GM12878 (cell line): ENCODE data around the gene HSCB. TPM values are rescaled to one million over a fixed set of nuclear protein-coding genes. Genes with fewer than 3 reads are reported as not detected.

Source experiments
- ATAC-seq: fragments of 200-7000 bp; cut with Tn5 transposase; 3 replicates; pipeline ENCODE4 v1.9.1; 2020; ENCODE audit warnings: mild to moderate bottlenecking, moderate library complexity
- BruUV-seq: library from RNA; stranded (reverse); fragments of 400-500 nt; replicated peaks from 2 replicates; lab custom pipeline; 2021; lab: Mats Ljungman, UMichigan
- CTCF ChIA-PET: fragments of 300-600 bp; sonication (Branson Sonifier 250); formaldehyde crosslinking; extraction: SDS; loops from one replicate; lab custom pipeline; 2021; ENCODE audit warnings: inconsistent platforms; lab: Yijun Ruan, JAX
- POLR2A ChIA-PET: fragments of 350-600 bp; formaldehyde crosslinking; extraction: SDS; loops from one replicate; lab custom pipeline; 2021; ENCODE audit warnings: inconsistent platforms; lab: Charles Lee
- RAD21 ChIA-PET: fragments of 300-600 bp; sonication (Branson Sonifier 250); formaldehyde crosslinking; loops from one replicate; lab custom pipeline; 2023; ENCODE audit warnings: antibody characterized with exemption; ENCODE audit not compliant: unreplicated experiment; lab: Charles Lee
- SMC1A ChIA-PET: fragments of 300-600 bp; sonication (Branson Sonifier 250); formaldehyde crosslinking; loops from one replicate; lab custom pipeline; 2023; ENCODE audit not compliant: unreplicated experiment, uncharacterized antibody; lab: Charles Lee
- DNase-seq: peaks from one replicate; pipeline ENCODE4 v3.0.0-alpha.2; 2011; ENCODE audit warnings: low read depth, low spot score
- FAIRE-seq: peaks from 3 replicates; lab custom pipeline; 2011; peaks lifted over from hg19 to GRCh38; lab: Jason Lieb, UNC
- H2AFZ ChIP-seq: 2 replicates; pipeline ENCODE4 v1.6.0; 2011; ENCODE audit warnings: low read depth, low read length, control low read depth; ENCODE audit not compliant: control insufficient read depth
- H3K27ac ChIP-seq: 2 replicates; pipeline ENCODE4 v1.5.1; 2011; ENCODE audit warnings: control low read depth; ENCODE audit not compliant: control insufficient read depth, insufficient read depth
- H3K27me3 ChIP-seq, 2 experiments: replicated peaks in 1 of 2; 2 replicates each; pipeline versions ENCODE4 v1.6.0 to v1.6.1; 2011; ENCODE audit warnings: low read length in 1 of 2; ENCODE audit not compliant: control insufficient read depth in 2 of 2, insufficient read depth in 2 of 2
- H3K36me3 ChIP-seq, 2 experiments: 2 replicates each; pipeline ENCODE4 v1.5.1; 2011; ENCODE audit warnings: low read length in 1 of 2; ENCODE audit not compliant: control insufficient read depth in 2 of 2, insufficient read depth in 2 of 2
- H3K4me1 ChIP-seq: 2 replicates; pipeline ENCODE4 v1.6.1; 2011; ENCODE audit warnings: mild to moderate bottlenecking, low read length, moderate library complexity, mixed read lengths; ENCODE audit not compliant: control insufficient read depth, insufficient read depth
- H3K4me2 ChIP-seq: 2 replicates; pipeline ENCODE4 v1.6.0; 2011; ENCODE audit warnings: control low read depth; ENCODE audit not compliant: control insufficient read depth, insufficient read depth
- H3K4me3 ChIP-seq: fragments of 200-600 bp; sonication (generic); 2 replicates; pipeline ENCODE4 v1.5.1; 2016
- H3K79me2 ChIP-seq: 2 replicates; pipeline ENCODE4 v1.6.0; 2011; ENCODE audit warnings: low read length; ENCODE audit not compliant: control insufficient read depth, insufficient read depth
- H3K9ac ChIP-seq: 2 replicates; pipeline ENCODE4 v1.8.0; 2011; ENCODE audit warnings: low read length, control low read depth, mixed read lengths; ENCODE audit not compliant: control insufficient read depth, insufficient read depth
- H3K9me3 ChIP-seq: replicated peaks from 3 replicates; pipeline ENCODE4 v1.5.1; 2011; ENCODE audit warnings: mild to moderate bottlenecking, low read length; ENCODE audit not compliant: control insufficient read depth, insufficient read depth
- H4K20me1 ChIP-seq: 2 replicates; pipeline ENCODE4 v1.6.0; 2011; ENCODE audit not compliant: control insufficient read depth, insufficient read depth
- ATF2 ChIP-seq: IDR thresholded peaks from 2 replicates; pipeline ENCODE4 v1.6.1; 2012; ENCODE audit warnings: low read length, inconsistent platforms
- BHLHE40 ChIP-seq, 2 experiments: fragments of 450-650 bp in 1 of 2; IDR thresholded peaks; 2 replicates each; pipeline ENCODE4 v1.6.1; 2011 to 2017; ENCODE audit warnings: low read depth in 2 of 2, borderline replicate concordance in 1 of 2, improper control_type of control experiment in 1 of 2, low read length in 1 of 2, mild to moderate bottlenecking in 1 of 2
- E2F4 ChIP-seq: IDR thresholded peaks from 2 replicates; pipeline ENCODE4 v1.6.1; 2012; ENCODE audit warnings: low read depth, low read length, improper control_type of control experiment
- EGR1 ChIP-seq, 2 experiments: IDR thresholded peaks; 1 replicate in 1 of 2; 2 replicates in 1 of 2; pipeline ENCODE4 v1.6.1; 2011 to 2012; ENCODE audit warnings: low read depth in 2 of 2, low read length in 2 of 2, borderline replicate concordance in 1 of 2, mild to moderate bottlenecking in 1 of 2, moderate library complexity in 1 of 2
- NFIC ChIP-seq: IDR thresholded peaks from 2 replicates; pipeline ENCODE4 v1.6.1; 2012; ENCODE audit warnings: low read depth, mild to moderate bottlenecking, inconsistent platforms, low read length, moderate library complexity
- PBX3 ChIP-seq: IDR thresholded peaks from 2 replicates; pipeline ENCODE4 v1.6.1; 2011; ENCODE audit warnings: mild to moderate bottlenecking, low read depth, low read length, moderate library complexity; ENCODE audit not compliant: insufficient replicate concordance
- SMAD5 ChIP-seq: IDR thresholded peaks from 2 replicates; pipeline ENCODE4 v1.6.1; 2016; ENCODE audit warnings: antibody characterized with exemption, low read depth
- SREBF2 ChIP-seq: IDR thresholded peaks from 2 replicates; pipeline ENCODE4 v1.6.1; 2012; ENCODE audit warnings: mild to moderate bottlenecking, low read length
- WGBS: methylation state at CpG from one replicate; pipeline ENCODE4 v1.1.6; 2016; ENCODE audit warnings: low lambda C conversion rate; ENCODE audit not compliant: insufficient replicate concordance, insufficient coverage; ENCODE audit errors: missing lambda C conversion rate; 5-methylcytosine and 5-hydroxymethylcytosine counted together
- in situ Hi-C: fragments of 300-500 bp; cut with MboI; formaldehyde crosslinking; loops from 9 replicates; pipeline ENCODE4 v1.14.3; 2018; ENCODE audit warnings: mixed read lengths
- intact Hi-C: fragments of 100-400 bp; cut with micrococcal nuclease; formaldehyde crosslinking; loops from one replicate; pipeline ENCODE4 v1.14.2; 2022; ENCODE audit not compliant: unreplicated experiment
- polyA plus RNA-seq, 11 experiments: library from polyadenylated mRNA; depleted of rRNA in 4 of 11; unstranded in 6 of 11; stranded (reverse) in 5 of 11; fragments of >200 nt; fragmentation: Nextera tagmentation in 4 of 11; fragmentation: Illumina TruSeq in 1 of 11; extraction: Ambion mirVana in 4 of 11; extraction: Trizol in 1 of 11; gene quantifications; 1 replicate in 1 of 11; 2 replicates in 10 of 11; pipeline versions ENCODE4 v1.2.1 to v1.2.3, GENCODE V29; 2011 to 2016; ENCODE audit warnings: inconsistent platforms in 2 of 11, missing spikeins in 2 of 11, low read depth in 1 of 11
- total RNA-seq, 4 experiments: library from RNA; depleted of rRNA in 3 of 4; stranded (reverse); fragments of >200 nt in 3 of 4; fragmentation: Illumina TruSeq in 1 of 4; extraction: Trizol in 1 of 4; gene quantifications; 2 replicates each; pipeline versions ENCODE4 v1.2.1 to v1.2.3, GENCODE V29; 2013 to 2021
- TF ChIP-seq, protein P1 (sequence below): fragments of 450-650 bp; conservative IDR thresholded peaks from 2 replicates; pipeline ENCODE4 v1.6.1; 2017; ENCODE audit warnings: mild to moderate bottlenecking, moderate library complexity
- TF ChIP-seq, protein P2 (sequence below): fragments of 450-650 bp; IDR thresholded peaks from 2 replicates; pipeline ENCODE4 v1.6.1; 2017; ENCODE audit warnings: mild to moderate bottlenecking, low read depth, inconsistent platforms; ENCODE audit not compliant: poor library complexity, severe bottlenecking

HSCB gene
- total and polyA plus RNA-seq, 10 of the 15 experiments (the other 5 are each of a cell fraction or from before 2014, with no cell fraction given) = 10.6 to 28.4 (median 20.8) TPM

- intact Hi-C loops = no loop called here
- no peak overlapping the region for H3K27ac ChIP-seq
Measured at GRCh38 chr22:28728621-28729313, 13.1 kb upstream of the HSCB start.

More at GRCh38 chr22:28728621-28729313, 13.1 kb upstream of the HSCB start:
- H3K4me3 ChIP-seq = no peak overlapping the region
- POLR2A ChIA-PET = interaction anchor here (1.0 kb wide), 1 partner anchor 43 kb away, joined by 4 read pairs; no protein-coding TSS in a partner anchor
- RAD21 ChIA-PET = no interaction called here
- WGBS = 73% methylated on average over 10 of the region's 10 CpGs
- no peaks in the 10 kb centered on the region for H4K20me1 ChIP-seq
- FAIRE-seq = no peak
- no peak overlapping the region for H2AFZ ChIP-seq
- H3K79me2 ChIP-seq = no peaks in the 10 kb centered on the region
- in situ Hi-C loops = no loop called here
- TF ChIP-seq BHLHE40 (IDR thresholded peaks at IDR 0.05; ENCODE audit: borderline replicate concordance in 1 of 2, low read depth in 2 of 2, low read length in 1 of 2) = no peak
- no peak for TF ChIP-seq EGR1 (IDR thresholded peaks at IDR 0.05; ENCODE audit: borderline replicate concordance in 1 of 2, low read depth in 2 of 2, low read length in 2 of 2)
- no peak for TF ChIP-seq SMAD5
- no peak for TF ChIP-seq SREBF2
- no peak for TF ChIP-seq PBX3
- no peak for TF ChIP-seq NFIC
- TF ChIP-seq, protein P1, sequence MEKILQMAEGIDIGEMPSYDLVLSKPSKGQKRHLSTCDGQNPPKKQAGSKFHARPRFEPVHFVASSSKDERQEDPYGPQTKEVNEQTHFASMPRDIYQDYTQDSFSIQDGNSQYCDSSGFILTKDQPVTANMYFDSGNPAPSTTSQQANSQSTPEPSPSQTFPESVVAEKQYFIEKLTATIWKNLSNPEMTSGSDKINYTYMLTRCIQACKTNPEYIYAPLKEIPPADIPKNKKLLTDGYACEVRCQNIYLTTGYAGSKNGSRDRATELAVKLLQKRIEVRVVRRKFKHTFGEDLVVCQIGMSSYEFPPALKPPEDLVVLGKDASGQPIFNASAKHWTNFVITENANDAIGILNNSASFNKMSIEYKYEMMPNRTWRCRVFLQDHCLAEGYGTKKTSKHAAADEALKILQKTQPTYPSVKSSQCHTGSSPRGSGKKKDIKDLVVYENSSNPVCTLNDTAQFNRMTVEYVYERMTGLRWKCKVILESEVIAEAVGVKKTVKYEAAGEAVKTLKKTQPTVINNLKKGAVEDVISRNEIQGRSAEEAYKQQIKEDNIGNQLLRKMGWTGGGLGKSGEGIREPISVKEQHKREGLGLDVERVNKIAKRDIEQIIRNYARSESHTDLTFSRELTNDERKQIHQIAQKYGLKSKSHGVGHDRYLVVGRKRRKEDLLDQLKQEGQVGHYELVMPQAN = no peak
- TF ChIP-seq, protein P2, sequence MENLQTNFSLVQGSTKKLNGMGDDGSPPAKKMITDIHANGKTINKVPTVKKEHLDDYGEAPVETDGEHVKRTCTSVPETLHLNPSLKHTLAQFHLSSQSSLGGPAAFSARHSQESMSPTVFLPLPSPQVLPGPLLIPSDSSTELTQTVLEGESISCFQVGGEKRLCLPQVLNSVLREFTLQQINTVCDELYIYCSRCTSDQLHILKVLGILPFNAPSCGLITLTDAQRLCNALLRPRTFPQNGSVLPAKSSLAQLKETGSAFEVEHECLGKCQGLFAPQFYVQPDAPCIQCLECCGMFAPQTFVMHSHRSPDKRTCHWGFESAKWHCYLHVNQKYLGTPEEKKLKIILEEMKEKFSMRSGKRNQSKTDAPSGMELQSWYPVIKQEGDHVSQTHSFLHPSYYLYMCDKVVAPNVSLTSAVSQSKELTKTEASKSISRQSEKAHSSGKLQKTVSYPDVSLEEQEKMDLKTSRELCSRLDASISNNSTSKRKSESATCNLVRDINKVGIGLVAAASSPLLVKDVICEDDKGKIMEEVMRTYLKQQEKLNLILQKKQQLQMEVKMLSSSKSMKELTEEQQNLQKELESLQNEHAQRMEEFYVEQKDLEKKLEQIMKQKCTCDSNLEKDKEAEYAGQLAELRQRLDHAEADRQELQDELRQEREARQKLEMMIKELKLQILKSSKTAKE = no peak
- no peak for TF ChIP-seq ATF2
- TF ChIP-seq E2F4 = no peak
- ATAC-seq = no peak
- no peak for DNase-seq
- H3K4me1 ChIP-seq = no peaks in the 10 kb centered on the region
- H3K27me3 ChIP-seq = no peaks in the 10 kb centered on the region
- peaks cover 0 to 6% of the 10 kb centered on the region in 2 experiments; a peak in 3 of 4 replicates for H3K36me3 ChIP-seq
- no peak overlapping the region for H3K4me2 ChIP-seq
- no TSS peak for BruUV-seq
- CTCF ChIA-PET = interaction anchor here (1.1 kb wide), 1 partner anchor 128 kb away, joined by 3 read pairs; no protein-coding TSS in a partner anchor
- H3K9me3 ChIP-seq = no peaks in the 10 kb centered on the region
- no peak overlapping the region for H3K9ac ChIP-seq
- SMC1A ChIA-PET = interaction anchor here (1.7 kb wide), 1 partner anchor 12 kb away, joined by 4 read pairs; the partner anchor contains the start of gene CHEK2
